Inferior parietal cortex (tissue), 1 donor: ENCODE measurements around the gene CAPRIN1.
"Not testable (repeated sequence)": the region's sequence is repeated elsewhere in the genome, so short reads cannot be mapped to it uniquely, and the experiment has no call there.

ENCODE experiments used
- DNase-seq: peaks from one replicate; pipeline ENCODE4 v3.0.0-alpha.2; 2016; ENCODE audit errors: extremely low spot score

CAPRIN1 gene

DNA sequence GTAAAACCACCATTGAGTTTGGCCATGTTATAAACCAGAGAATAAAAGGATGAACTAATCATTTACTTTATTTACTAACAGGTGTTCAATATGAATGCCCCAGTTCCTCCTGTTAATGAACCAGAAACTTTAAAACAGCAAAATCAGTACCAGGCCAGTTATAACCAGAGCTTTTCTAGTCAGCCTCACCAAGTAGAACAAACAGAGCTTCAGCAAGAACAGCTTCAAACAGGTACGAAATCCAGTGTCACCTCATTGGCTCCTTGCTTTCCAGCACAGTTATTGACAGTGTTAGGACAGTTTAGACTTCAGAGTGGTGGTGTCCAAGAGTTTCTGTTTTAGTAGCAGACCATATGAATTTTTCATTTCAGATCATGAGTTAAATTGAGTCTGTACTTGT is 40.3 kb downstream of the CAPRIN1 start:
- DNase-seq = no peak

DNA sequence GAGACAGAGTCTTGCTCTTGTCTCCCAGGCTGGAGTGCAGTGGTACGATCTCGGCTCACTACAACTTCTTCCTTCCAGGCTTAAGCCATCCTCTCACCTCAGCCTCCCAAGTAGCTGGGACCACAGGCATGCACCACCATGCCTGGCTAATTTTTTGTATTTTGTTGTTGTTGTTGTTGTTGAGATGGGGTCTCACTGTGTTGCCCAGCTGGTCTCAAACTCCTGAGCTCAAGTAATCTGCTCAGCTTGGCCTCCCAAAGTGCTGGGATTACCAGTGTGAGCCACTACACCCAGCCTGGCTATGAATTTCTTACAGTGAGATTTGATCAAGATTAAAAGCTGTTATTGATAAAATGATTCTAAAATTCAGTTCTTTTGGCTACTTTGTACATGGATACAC is 43.4 kb downstream of the CAPRIN1 start:
- DNase-seq = not testable (repeated sequence)

DNA sequence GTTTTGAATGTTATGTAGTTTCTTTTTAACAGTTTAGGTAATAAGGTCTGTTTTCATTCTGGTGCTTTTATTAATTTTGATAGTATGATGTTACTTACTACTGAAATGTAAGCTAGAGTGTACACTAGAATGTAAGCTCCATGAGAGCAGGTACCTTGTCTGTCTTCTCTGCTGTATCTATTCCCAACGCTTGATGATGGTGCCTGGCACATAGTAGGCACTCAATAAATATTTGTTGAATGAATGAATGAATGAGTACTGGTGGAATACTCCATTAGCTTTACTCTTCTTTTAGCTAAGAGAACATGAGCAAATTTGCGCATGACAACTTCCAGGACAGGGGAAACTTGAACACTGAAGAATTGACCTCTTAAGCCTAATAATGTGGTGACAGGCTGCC is 47.3 kb downstream of the CAPRIN1 start:
- no peak for DNase-seq

DNA sequence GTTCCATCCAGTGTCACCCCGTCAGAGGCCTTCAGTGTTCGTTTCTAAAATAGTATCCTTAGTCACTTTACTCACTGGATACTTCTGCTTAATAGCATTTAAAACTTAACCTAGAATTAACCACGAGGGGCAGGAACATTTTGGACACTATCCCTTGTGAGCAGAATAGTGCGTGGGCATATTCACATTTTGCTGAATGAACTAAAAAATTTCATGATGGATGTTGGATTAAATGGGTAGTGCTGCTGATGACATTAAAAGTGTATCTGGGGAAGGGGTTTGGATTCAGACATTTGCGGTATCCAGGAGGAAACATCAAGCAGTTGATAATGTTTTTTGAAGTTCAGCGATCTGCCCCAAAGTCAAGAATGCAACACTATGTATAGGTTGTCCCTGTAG is 53.1 kb downstream of the CAPRIN1 start:
- no peak for DNase-seq

DNA sequence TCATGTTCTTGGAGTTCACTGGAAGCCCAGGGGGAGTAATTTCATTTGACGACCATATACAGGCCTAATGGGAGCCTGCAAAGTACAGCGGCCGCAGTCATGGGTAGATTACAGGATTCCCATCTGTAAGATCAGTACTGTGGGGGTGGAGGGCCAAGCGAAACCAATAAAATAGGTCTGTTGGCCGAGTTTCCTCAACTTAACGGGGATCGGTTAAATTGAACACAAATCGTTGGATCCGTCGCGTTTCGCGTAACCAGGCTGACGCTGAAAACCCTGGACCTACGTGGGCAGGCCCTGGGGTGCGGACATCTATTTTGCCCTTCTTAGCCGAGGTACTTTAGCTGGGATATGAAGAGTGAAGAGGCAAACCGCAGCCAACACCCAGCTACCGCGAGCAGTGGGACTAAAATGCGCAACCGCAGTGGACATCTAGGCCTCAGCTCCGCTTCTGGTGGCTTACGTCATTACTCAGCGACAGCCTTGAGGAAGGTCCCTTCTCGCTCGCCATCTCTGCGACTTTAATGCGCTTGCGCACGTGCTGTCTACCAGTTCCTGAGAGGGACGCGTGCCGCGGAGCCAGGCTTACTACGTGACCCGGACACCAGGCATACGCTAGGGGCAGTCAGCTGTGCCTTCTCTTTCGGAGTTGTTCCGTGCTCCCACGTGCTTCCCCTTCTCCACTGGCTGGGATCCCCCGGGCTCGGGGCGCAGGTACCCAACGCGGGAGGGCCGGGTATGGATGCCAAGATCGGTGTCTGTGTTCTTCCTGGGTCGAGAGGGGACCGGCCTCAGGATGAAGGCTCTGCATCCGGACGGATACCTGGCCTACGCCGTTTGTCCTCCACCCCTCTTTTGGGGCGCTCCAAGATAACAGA is 53.8 kb downstream of the CAPRIN1 start, which contains the start of gene NAT10:
TSS of gene NAT10 (plus strand) at position 551 of the 878 bp plus-strand sequence. CDS start 2,597 bp downstream, outside the sequence.
- peak; percentile 99 for DNase-seq

DNA sequence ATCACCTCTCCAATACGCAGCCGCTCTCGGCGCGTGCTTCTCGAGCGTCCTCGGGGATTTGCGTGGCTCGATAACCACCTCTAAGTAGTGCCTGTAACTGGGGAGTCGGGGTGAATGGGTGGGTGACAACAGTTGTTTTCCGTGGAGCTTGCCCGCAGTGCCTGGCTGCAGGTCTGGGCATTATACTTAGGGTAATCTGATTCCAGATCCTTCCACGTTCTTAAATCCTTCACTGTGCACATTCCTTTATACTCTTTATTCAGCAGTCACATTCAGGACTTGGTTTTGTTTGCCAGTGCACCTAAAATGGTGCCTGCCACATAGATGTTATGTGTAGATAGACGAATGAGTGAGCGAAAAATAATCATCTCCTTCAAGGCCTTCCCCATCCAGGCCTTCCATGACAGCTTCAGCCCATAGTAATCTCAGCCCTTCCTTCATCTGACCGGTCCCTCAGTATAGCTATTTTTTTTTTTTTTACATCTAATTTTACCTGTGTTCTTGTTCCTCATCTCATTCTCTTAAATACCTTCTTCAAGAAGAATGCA is 54.5 kb downstream of the CAPRIN1 start:
- DNase-seq = peak; percentile 8

DNA sequence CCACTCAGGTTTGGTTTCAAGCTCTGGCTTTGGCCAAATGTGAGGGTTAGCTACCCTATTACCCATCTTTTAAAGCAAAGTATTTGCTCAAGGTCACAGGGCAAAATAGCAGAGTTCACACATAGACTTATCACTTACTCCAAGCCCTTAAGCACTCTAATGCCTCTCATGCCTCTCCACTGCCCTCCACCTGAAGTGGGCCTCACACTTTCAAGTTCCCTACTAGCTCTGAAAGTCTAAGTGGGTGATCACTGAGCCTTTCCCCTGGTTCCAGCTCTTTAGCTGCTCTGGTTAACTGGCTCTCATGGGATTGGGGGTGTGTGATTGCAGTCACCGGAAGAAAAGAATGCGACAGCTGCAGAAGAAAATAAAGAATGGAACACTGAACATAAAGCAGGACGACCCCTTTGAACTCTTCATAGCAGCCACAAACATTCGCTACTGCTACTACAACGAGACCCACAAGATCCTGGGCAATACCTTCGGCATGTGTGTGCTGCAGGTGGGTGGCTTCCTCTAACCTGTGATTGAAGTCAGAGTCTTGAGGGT is 60.3 kb downstream of the CAPRIN1 start:
- DNase-seq = no peak

DNA sequence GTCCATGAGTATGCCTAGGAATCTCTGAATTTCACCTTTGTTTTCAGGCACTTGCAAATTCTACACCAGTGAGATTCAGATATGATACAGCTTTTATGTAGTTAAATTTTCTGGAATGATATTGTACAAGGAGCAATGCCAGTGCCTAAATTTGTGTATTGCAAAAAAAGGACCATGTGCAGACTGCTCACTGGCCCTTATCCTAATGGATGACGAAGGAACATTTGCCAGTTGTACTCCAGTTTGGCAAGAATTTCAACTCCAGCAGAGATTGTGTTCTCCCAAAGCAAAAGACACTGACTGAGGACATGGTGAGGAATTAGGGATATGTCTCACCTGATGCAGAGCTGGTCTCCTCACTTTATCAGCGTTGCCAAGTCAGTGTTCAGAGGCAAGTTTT is 62.5 kb downstream of the CAPRIN1 start:
- no peak for DNase-seq

DNA sequence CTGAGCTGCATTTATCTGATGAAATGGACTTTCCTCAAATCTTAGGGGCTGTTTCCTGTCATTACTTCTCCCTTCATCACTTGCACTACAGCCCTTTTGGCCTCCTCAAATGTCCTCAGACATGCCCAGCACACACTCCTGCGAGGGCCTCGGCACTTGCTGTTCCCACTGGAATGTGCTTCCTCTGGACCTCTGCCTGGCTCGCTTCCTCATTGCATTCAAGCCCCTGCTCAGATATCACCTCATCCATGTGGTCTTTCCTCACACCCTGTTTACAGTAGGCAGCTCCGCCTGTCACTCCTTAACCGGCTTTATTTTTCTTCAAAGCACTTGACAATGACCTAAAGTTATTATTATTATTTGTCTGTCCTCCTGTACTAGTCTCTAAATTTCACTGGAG is 62.9 kb downstream of the CAPRIN1 start:
- DNase-seq = no peak

DNA sequence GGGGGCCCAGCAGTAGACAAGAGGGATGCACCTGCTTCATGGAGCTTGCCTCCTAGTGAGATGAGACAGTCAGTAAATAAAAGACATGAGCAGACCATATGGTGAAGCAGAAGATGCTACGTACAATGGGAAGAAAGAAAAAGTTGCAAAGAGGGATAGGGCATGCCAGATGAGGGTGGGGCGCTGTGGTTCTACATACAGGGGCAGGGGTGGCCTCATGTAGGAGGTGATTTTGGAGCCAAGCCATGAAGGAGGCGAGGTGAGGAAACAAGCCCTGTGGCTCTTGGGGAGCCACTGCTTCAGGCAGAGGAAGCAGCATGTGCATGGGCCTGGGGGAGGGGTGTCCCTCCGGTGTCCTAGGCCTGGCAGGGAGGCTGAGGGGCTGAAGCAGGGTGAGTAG is 69.1 kb downstream of the CAPRIN1 start:
- DNase-seq = no peak

DNA sequence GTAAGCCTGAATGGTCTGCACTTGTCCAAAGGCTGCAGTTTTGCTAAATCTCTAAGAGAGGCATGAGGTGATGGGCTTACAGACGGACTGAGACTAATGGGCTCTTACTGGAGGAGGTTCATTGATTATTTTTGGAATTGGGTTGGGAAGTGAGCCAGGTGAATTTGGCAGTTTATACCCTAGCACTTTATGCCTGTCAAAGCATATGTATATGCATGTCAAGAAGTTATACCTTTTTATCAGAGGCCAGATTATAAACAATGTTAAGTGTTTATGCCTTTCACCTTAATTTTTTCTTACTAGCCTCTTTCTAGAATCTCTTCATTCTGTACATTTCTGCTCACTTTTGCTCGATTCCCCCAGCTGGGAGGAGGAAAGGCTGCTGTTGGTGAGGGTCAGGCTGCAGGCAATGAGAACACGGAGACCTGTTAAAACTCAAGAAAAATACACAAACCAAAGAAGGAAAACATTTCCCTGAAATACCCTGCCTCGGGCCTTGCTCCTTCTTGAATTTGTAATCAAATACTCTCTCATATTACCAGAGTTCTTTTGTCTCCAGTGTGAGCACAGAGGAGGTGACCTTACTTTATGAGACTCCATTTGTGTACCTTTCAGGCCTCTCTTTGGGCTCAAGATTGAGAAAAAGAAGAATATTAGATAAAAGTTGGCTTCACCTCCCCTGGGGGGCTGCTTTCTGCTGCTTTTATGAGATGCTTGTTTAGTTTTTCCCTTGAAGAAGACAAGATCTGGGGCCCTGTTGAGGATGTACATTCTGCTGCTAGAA is 73.5 kb downstream of the CAPRIN1 start:
- DNase-seq = no peak

DNA sequence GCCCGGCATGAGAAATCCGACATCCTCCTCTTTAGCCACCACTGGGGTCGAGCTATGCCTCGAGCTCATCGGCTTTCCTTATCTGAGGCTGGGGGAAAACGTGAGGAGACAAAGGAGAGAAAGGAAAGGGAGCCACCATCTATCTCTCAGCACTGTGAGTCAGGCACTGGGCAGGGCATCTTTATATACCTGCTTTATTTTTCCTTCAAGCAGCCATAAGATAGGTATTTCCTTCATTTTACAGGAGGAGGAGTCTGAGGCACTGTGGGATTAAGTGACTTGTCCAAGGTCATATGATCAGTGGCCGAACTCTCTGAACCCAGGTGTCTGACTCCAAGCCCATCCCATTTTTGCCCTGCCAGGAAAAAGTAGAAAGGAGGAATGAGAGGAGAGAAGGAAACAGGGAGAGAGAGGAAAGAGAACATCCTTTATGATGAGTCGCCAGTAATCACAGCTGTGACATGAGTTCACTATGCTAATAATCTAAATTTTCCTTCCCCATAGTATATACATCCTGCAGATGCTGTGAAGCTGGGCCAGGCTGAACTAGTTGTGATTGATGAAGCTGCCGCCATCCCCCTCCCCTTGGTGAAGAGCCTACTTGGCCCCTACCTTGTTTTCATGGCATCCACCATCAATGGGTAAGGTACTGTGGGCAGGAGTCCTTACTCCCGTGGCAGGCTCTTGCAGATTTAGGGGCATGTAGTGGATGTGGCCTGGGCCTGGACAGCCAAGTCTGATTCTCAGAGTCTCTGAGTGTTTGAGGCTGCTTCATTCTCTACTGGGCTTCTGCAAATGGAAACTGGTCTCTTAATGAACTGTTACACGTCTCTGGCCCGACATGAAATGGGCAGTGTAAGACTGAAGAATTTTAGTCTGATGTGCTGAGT is 75.7 kb downstream of the CAPRIN1 start:
- no peak for DNase-seq

DNA sequence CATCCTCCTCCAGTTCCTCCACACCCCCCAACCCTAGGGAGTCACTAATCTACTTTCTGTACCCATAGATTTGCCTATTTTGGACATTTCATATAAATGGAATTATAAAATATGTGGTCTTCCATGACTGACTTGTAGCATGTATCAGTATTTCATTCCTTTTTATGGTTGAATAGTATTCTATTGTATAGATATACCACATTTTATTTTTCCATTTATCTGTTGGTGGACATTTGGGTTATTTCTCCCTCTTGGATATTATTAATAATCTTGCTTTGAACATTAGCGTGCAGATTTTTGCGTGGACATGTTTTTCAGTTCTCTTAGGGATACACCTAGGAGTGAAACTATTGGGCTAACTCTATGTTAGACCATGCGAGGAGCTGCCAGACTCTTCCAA is 77.3 kb downstream of the CAPRIN1 start:
- no peak for DNase-seq

DNA sequence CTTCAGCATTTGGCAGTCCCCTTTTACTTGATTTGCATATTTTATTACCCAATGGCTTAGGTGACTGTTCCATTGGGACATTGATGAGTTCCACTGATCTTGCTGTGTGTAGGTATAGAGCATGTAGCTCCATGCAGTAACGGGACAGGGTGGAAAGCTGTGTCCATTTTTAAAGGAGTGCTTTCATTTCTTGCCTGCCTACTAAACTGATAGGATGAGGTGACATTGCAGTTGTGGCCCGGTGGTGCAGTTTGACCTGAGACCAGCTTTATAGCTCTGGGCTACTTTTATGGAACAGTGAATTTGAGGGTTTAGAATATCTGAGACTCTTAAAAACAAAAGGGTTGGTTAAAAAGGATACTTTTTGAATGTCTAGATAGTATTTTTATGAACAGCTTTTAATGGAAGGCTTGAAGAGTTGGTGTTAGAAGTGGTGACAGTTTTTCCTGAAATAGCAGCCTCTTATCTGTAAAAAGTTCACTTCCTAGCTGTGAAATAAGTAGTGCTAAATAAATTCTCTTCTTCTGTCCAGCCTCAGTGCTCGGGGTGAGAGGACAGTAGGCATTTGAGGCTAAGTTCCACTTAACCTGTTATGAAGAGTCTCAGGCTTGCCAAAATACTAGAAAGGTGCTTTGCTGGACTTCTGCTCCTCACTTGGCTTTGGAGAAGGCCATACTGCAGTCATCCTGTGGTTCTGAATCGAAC is 80.9 kb downstream of the CAPRIN1 start:
- no peak for DNase-seq

DNA sequence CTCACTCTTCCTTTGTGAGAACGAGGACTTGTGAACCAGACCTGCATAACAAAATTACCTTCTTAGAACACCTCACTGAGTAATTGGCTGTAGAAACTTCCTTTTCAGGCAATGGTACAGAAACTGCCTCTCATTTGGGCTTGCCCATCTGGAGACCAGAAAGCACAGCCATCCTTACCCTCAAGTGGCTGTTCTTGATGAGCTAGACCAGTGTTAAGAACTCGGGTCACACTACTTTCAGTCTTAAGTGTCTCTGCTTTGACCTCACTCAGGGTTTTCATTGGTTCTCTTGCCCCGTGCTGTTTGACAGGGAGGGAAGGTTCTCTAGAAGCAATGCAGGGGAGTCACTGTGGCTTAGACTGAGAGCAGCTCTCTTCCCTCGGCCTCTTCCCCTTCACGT is 83.2 kb downstream of the CAPRIN1 start:
- no peak for DNase-seq

DNA sequence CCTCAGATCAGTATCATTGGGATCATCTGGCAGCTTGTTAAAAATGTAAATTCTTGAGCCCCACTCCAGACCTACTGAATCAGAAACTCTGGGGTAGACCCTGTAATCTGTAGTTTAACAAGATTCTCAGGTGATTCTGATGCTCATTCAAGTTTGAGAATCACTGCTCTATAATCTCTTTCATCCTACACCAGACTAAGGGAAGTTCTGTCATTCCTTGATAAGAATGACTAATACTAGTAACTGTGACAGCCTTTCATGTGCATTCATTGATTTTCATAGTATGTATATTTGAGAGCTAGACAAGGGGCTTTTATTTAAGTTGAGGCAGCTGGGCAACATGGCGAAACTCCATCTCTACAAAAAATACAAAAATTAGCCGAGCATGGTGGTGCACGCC is 83.9 kb downstream of the CAPRIN1 start:
- DNase-seq = no peak

DNA sequence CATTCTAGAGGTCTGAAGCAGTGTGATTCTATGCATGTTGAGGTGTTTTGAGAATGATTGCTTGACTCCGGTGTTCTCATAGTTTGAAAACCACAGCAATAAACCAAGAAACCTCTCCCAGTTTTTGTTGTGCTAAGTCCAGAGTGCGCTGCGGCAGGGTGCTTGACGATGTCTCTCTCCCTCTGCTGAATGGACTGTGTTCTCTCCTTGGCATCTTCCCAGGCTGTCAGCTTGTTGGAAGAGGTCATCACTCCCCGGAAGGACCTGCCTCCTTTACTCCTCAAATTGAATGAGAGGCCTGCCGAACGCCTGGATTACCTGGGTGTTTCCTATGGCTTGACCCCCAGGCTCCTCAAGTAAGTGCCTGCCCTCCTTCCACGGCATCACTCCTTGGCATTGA is 84.9 kb downstream of the CAPRIN1 start:
- no peak for DNase-seq

DNA sequence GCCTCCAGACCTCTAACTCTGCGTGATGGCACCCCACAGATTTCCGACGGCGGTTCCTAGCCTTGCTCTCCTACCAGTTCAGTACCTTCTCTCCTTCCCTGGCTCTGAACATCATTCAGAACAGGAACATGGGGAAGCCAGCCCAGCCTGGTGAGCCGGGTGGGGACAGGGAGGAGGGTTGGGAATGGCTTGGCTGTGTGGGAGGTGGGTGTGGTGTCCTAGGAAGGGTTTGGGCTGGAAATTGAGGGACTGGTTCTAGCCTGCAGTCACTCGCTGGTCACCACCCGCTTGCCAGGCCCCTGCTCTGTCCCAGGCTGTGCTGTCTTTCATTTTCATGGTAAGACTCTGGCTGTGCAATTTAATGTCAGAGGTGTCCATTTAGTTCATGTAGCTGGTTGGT is 87.8 kb downstream of the CAPRIN1 start:
- DNase-seq = no peak

DNA sequence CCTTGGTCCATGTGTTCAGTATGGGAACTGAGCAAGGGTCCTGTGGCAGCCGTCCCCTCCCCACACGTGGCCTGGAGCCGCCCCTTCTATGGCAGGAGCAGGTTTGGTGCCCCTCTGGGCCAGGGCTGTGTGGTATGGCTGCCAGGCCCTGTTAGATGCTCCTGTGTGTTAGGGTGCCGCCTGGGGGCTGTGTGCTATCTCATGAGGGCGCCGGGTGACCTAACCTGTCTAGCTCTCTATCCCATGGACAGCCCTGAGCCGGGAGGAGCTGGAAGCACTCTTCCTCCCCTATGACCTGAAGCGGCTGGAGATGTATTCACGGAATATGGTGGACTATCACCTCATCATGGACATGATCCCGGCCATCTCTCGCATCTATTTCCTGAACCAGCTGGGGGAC is 88.6 kb downstream of the CAPRIN1 start:
- no peak for DNase-seq

DNA sequence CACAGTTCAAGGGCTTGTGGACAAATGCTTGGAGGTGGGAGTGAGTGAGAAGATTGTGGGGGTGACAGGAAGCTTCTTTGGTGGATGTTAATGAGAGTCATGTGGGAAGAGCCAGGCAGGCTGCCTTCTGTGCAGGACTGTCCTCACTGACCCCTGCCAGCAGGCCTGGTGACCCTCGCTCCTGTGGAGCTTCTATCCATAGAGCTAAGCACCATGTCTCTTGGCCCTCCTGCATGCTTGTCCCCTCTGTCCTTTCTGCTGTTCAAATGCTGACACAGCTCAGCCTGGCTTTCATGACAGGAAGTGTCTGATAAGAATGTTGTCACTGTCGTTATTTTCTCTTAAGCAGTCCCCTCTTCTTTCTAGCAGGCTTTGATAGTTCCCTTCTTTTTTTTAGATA is 91.5 kb downstream of the CAPRIN1 start:
- DNase-seq = no peak

DNA sequence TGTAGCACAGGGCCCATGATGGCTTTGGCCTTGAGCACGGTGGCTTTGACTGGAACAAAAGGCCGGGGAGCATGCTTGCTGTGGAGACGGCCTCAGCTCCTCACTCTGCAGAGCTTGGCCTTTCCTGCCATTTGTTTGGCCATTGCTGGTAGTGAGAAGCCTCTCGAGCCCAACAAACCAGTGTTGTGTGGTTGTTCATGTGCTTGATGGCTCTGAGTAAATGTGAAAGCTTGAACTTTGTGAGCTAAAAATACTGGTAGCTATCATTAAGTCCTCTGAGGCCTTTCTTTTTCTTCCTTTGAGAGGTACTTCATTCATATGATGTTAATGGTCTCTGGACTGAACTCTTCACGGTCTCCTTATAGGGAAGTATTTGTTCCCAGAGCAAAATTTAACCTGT is 93.5 kb downstream of the CAPRIN1 start:
- no peak for DNase-seq
